HG03342 (cell line): ENCODE results near the gene PPM1A.
A peak's percentile ranks its signal among the peaks of the same experiment; 100 is the strongest.

Experiments used
- ATAC-seq: cut with Tn5 transposase; IDR thresholded peaks from one replicate; pipeline ENCODE4 v1.9.1; 2021; ENCODE audit warnings: mild to moderate bottlenecking, moderate library complexity; ENCODE audit not compliant: unreplicated experiment

Gene PPM1A

GRCh38 chr14:60248697-60249318 lies at the start of gene PPM1A:
Gene PPM1A (plus strand): TSS chr14:60249221. CDS start chr14:60282704, 33,483 bp downstream.
- ATAC-seq, result peak; percentile 68

DNA sequence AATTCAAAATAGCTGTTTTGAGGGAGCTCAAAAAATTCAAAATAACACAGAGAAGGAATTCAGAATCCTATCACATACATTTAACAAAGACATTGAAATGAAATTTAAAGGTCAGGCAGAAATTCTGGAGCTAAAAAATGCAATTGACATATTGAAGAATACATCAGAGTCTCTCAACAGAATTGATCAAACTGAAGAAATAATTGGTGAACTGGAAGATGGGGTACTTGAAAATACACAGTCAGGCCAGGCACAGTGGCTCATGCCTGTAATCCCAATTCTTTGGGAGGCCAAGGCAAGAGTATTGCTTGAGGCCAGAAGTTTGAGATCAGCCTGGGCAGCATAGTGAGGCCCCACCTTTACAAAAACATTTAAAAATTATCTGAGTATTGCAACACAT lies 49.7 kb upstream of the PPM1A start:
- ATAC-seq, result no peak

DNA sequence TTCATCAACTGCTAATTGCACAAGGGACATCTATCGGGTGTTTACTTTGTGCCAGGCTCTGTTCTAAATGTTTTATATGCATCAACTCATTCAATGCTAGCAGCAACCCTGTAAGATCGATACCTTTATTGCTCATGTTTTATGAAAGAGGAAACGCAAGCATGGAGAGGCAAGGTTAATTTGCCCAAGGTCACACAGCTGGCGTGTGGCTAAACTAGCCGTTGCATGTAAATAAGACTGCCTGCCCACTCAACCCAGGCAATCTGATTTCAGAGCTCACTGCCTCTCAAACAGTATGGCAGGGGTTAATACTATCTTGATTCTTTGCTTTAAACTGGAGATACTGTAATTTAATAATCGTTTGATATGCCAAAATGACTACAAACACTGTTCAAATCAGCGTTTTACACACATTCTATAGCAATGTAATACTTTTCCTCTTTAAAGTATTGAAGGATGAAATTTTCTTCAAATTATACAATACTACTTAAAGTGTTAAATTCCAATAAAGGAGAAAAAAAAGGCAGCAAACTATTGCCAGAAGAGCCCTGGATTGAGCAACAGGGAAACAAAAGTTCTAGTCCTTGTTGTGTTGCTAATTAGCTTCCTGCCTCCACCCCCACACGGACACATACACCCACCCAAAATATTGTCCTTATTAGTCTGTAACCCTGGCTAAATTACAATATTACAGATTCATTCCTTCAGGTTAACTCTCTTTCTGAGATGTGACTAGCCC lies 44.7 kb upstream of the PPM1A start:
- ATAC-seq, result peak; percentile 80

DNA sequence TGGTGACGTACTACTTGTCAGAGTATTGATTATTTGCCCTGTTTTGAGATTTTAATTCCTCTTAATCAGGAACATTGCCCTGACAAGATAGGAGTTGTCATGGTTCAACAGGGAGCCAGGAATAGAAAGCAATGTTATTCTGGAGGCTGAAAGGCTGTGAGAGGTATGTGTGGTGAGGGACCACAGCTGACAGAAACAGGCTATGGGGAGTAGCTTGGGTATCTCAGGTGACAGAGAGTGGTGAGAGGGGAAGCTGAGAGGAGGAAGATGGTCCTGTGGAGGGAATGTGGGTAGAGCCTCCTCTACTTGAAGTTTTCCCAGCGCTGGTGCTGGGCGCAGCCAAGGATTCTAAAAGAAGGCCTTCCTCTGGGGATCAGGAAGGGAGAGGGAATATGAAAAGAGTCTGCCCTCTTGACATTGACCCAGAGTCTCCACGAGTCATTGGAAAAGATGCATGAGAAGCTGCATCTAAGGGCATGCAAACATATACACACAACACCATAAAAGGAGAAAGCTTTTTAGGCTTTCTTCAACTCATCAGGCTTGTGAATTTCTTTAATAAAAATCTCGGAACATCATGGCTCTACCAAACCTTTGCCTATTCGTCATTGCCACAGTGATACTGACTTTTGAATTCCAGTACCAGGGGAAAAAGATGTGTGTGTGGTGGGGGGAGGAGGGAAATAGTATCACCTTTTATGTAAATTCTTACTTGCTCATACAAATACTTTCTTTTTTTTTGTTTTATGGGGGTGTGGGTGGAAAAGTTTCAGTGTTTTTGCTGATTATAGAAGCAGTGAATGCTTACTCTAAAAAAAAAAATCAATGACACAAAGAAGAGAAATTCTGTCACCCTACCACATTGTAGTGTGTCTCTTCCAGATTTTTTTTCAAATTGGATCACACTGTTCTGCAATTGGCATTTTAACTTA lies 43.9 kb upstream of the PPM1A start:
- ATAC-seq, result peak; percentile 46

GRCh38 chr14:60206249-60206670 lies 42.8 kb upstream of the PPM1A start:
- no peak for ATAC-seq

- ATAC-seq, result peak; percentile 29
Measured at GRCh38 chr14:60206837-60207533, 42.0 kb upstream of the PPM1A start.

DNA sequence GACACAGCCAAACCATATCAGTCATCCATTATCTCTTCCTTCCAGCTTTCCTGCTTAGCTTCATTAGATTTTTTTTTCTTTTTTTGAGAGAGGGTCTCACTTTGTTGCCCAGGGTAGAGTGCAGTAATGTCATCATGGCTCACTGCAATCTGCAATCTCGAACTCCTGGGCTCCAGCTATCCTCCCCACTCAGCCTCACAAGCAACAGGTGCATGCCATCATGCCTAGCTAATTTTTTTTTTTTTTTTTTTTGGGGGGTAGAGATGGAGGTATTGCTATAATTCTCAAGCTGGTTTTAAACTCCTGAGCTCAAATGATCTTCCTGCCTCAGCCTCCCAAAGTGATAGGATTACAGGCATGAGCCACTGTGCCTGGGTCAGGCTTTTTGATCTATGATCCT lies 38.3 kb upstream of the PPM1A start:
- ATAC-seq, result no peak

- no peak for ATAC-seq
Measured at GRCh38 chr14:60211153-60211552, 37.9 kb upstream of the PPM1A start.

GRCh38 chr14:60212503-60213371 lies 36.3 kb upstream of the PPM1A start:
- peak; percentile 85 for ATAC-seq

DNA sequence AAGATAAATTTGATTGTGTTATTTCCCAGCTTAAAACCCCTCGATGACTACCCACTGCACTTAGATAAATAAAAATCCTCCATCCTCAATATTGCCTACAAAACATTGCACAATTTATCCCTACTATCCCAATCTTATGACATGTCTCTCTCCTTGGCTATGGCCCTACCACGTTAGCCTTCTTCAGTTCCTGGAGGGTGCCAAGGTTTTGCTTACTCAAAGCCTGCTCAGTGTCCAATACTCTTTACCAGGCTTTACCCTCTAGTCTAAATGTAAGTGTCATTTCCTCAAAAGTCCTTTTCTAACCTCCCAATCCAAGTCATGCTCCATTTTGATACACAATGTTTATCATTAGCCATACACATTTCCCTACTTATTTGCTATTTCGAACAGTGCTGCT lies 35.0 kb upstream of the PPM1A start:
- no peak for ATAC-seq

- ATAC-seq, result no peak
Measured at GRCh38 chr14:60214415-60215126, 34.5 kb upstream of the PPM1A start.

DNA sequence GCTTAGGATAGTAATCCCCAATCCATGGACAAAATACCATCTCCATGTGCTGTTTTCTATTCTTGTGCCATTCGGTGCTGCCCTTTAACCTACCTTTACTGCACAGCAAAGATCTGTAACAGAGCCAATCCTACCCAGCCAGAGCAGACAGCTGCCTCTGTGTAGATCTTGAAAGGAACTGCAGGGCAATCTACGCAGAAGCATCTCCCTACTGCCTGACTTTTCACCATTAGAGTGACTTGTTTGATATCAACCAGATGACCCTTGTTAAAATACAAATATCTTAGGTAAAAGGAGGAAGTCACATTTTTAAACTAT lies 33.9 kb upstream of the PPM1A start:
- ATAC-seq, result no peak

GRCh38 chr14:60215520-60216420 lies 33.3 kb upstream of the PPM1A start:
- ATAC-seq, result no peak

GRCh38 chr14:60217713-60218112 lies 31.3 kb upstream of the PPM1A start:
- no peak for ATAC-seq

- peak; percentile 58 for ATAC-seq
Measured at GRCh38 chr14:60220084-60220483, 28.9 kb upstream of the PPM1A start.

DNA sequence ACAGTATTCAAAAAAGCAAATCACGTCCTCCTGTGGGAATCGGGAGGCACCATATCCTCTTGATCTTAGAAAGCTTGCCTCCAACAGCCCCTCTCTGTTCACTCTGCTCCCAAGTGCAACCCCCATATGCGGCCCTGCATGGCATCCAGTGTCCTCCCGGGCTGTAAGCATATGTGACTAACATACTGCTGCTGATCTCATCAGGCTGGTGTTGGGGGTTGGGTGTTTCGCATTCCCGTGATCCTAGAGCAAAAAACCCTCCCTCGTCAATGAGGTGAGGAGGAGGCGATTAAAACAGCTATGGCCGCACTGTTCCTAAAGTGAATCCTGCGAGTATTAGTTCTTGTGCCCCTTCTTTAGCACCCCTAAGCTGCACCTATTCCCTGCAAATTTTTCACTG lies 28.1 kb upstream of the PPM1A start:
- no peak for ATAC-seq

- ATAC-seq, result no peak
Measured at GRCh38 chr14:60221457-60221856, 27.6 kb upstream of the PPM1A start.

- ATAC-seq, result no peak
Measured at GRCh38 chr14:60222820-60223219, 26.2 kb upstream of the PPM1A start.
